Cortex of kidney (tissue), 1 donor: ENCODE results near the gene NSD2.
A peak's percentile ranks its signal among the peaks of the same experiment; 100 is the strongest.
"Not testable (repeated sequence)": the region's sequence is repeated elsewhere in the genome, so short reads cannot be mapped to it uniquely, and the experiment has no call there.

Experiments
- DNase-seq: peaks from one replicate; lab custom pipeline; 2025; lab: John Stamatoyannopoulos, UW

NSD2 gene

GRCh38 chr4:1842339-1842895, 28.8 kb upstream of the NSD2 start:
- no peak for DNase-seq

DNA sequence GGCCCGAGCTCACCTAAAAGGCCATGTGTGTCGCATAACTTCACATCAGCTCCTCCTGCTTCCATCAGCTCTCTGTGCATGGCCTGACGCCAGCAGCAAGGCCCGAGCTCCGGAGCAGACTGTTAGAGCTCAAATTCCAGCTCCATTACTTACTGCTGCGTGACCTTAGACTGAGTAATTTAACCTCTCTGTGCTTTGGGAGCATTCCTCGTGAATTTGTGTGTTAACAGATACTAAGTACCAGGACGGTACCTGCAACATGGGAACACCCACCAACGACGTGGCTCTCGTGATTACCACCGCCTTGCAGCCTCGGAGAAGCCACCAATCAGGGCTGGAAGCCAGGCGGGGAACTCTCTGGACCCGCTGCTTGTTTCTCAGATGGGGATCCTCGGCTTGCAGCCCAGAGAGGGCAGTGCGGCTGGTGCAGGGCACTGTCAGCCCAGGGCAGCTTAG, 28.2 kb upstream of the NSD2 start:
- DNase-seq = no peak

- DNase-seq = no peak
These were observed 27.3 kb upstream of the NSD2 start for GRCh38 chr4:1843852-1844251.

GRCh38 chr4:1844618-1845017, 26.6 kb upstream of the NSD2 start:
- DNase-seq = not testable (repeated sequence)

- no peak for DNase-seq
These were observed 24.6 kb upstream of the NSD2 start for GRCh38 chr4:1846580-1846979.

DNA sequence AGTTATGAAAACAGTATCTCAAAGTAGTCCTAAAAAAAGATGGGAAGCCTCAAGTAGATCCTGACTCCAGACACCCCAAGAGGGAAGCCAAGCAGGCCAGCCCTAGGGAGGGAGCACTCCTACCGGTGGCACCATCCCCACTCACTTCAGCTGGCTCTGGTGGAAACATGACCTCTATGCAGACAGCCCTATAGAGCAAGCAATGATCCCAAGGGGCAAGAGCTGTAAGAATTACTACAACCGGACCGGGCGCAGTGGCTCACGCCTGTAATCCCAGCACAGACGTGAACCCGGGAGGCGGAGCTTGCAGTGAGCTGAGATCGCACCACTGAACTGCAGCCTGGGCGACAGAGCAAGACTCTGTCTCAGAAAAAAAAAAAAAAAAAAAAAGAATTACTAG, 20.9 kb upstream of the NSD2 start:
- no peak for DNase-seq

GRCh38 chr4:1851160-1851559, 20.0 kb upstream of the NSD2 start:
- DNase-seq = no peak

DNA sequence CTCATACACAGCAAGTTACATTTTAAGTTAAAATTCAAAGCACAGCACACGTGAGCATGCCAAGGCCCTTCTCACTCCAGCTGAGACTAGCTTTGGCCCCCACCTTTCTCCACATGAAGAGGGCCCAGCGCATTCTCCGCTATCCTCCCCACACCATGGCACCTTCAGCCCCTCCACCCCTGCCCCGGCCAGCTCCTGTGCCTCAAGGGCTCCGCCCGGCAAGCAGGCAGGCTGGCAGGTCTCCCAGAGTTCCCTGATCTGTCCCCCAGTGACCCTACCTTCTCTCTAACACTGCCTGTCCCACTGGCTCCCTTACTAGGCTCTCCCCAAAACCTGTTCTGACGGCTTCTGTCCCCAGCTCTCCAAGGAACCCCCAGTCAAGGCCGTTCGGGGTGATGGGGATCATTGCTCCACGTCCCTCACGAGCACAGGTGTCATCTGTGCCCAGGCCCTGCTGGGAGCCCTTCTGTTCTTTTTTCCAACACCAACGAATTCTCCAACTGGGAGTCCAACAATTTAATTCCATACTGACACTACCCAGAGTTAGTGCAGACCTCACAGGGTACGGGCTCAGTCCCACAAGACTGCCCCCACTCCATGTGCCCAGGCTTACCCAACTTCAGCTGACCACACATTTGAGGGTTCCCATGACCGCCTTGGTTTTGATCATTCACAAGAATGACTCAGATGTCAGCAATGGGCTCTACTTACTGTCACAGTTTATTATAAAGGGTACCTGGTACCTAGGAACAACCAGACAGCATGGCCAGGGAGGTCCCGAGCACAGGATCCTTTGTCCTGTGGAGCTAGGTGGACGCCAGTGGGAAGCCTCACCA, 19.4 kb upstream of the NSD2 start:
- no peak for DNase-seq

- DNase-seq = no peak
These were observed 18.1 kb upstream of the NSD2 start for GRCh38 chr4:1852904-1853623.

DNA sequence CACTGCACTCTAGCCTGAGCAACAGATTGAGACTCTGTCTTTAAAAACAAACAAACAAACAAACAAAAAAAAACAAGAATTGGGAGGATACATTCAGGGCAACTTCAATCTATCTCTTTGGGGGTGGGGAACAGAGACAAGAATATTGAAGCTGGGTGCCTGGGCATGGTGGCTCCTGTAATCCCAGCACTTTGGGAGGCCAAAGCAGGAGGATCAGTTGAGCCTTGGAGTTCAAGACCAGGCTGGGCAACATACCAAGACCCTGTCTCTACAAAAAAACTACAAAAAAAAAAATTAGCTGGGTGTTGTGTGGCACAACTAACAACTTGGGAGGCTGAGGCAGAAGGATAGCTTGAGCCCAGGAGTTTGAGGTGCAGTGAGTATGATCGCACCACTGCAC, 16.4 kb upstream of the NSD2 start:
- no peak for DNase-seq

DNA sequence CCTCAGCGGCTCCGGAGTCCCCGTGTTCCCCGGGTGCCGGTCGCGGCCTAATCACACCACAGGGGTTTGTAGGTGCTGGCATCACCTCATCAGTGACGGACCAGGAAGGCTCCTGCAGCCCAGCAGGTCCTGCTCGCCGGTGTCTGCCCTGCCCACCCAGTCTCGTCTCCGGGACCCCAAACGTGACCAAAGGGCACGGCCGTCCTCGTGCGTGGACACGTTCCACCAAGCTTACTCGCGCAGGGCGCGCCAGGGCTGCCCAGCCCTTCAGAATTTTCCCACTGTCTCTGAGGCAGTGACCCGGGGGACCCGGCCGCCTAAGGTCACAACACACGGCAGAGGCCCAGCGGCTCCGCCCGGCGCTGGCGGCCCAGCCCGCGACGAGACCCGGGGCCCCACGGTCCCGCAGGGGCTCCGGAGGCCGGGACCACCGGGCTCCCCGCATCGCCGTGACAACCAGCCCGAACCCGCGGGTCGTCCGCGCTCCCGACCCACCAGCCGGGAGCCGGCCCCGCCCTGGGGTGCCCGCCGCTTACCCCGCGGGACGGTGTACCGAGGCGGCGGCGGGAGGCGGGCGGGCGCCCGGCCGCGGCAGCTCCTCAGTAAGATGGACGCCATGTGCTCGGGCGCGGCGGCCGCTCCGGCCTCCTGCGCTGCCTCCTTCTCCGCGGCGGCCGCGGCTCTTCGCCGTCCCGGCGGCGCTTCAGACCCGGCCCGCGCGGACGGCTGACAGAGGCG, 15.7 kb upstream of the NSD2 start:
- no peak for DNase-seq

- DNase-seq = peak; percentile 87
These were observed 14.9 kb upstream of the NSD2 start, which contains the start of gene LETM1 for GRCh38 chr4:1856071-1856942. Gene LETM1 (minus strand): TSS chr4:1856156. CDS start chr4:1855950, 206 bp downstream.

DNA sequence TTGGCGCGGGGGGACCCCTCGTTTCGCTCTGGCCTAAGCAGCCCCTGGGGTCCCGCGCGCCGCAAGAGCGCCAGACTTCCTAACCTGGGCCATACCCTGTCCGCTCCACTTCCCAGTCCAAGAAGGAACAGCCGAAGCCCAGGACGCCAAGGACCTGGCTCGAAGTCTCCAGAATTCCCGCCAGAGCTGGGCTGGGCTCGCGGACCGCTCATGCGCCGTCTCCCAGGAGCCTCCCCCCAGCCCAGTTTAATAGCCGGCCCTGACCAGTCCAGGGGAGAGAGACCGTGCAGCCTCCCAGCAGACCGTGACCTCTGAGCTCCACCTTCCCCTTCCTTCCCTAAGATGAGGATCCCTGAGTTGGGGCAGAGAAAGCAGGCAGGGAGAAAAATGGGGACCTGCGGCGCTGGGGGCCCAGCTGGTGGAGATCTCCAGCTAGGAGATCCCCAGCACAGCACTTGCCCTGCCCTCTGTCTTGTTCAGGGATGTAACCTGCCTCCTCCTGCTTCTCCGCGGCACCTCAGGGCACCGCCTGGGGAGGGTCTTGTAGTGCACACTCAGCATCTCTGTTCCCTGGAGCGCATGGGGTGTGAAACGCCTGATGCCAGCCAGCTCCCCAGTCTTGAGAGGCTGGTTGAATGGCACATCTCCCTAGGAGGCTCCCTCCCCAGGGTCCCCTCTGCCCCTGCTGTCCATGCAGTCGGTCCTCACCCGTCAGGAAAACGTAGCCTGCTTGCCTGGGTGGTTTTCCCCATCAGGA, 14.1 kb upstream of the NSD2 start:
- no peak for DNase-seq

DNA sequence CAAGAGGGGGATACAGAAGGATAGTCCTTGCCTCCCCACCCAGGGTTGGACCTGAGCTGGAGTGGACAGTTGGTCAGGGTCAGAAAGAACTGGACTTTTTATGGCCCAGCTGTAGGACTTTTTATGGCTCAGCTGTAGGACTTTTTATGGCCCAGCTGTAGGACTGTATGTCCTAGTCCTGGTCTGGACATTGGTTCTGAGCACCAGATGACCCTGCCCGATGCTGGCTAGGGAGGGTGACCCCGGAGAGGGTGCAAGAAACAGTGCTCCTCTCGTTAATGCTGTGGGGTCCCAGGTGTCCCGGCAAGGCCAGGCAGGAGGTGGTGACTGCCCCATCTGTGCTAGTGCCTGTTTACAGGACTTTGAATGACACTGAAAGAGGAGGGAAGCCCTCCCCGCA, 13.3 kb upstream of the NSD2 start:
- no peak for DNase-seq

DNA sequence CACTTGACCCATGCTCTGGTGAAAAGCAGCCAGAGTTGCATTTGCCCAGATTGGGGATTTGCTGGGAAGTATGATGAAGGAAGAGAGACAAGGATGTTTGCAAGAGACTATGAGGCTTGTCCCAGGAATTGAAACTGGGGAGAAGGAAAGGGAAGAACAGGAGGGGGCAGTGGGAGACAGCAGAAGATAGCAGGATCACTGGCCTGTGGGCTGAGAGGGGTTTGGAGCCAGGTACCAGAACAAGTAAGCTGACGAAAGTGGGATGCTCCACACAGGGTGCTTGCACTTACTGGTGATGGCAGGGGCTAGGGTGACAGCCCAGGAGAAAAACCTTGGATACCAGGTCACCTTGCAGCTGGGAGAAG, 11.8 kb upstream of the NSD2 start:
- no peak for DNase-seq

- no peak for DNase-seq
These were observed 8.9 kb upstream of the NSD2 start for GRCh38 chr4:1862055-1862911.

DNA sequence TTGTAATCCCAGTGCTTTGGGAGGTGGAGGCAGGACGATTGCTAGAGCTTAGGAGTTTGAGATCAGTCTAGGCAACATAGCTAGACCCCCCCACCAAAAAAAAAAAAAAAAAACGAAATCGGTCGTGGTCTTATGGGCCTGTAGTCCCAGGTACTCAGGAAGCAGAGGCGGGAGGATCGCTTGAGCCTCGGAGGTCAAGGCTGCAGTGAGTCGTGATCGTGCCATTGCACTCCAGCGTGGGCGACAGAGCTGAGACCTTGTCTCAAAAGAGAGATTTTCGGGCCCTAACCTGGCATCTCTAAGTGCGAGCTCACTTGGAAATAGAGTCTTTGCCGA, 8.3 kb upstream of the NSD2 start:
- no peak for DNase-seq

- DNase-seq = no peak
These were observed 7.7 kb upstream of the NSD2 start for GRCh38 chr4:1863297-1864033.
